ENCODE measurements around the gene CTXND2.

CTXND2 gene

GRCh38 chr1:150944856-150945255 lies 57.9 kb downstream of the CTXND2 start:
- no peak for DNase-seq (ENCODE audit: low read depth, low spot score)
- H3K4me3 ChIP-seq (ENCODE audit: low read length): no peak overlapping the region

GRCh38 chr1:150954708-150955107 lies 67.8 kb downstream of the CTXND2 start:
- no peak overlapping the region for H3K4me3 ChIP-seq (ENCODE audit: low read length)

GRCh38 chr1:150955280-150955679 lies 68.3 kb downstream of the CTXND2 start:
- DNase-seq (ENCODE audit: low read depth, low spot score): no peak
- no peak overlapping the region for H3K4me3 ChIP-seq (ENCODE audit: low read length)

More at GRCh38 chr1:150954708-150955107, 67.8 kb downstream of the CTXND2 start:
- no peak for DNase-seq (ENCODE audit: low read depth, low spot score)

- DNase-seq (ENCODE audit: low read depth, low spot score): no peak
These were observed 70.7 kb downstream of the CTXND2 start for GRCh38 chr1:150957666-150958065.

GRCh38 chr1:150960646-150961045 lies 73.7 kb downstream of the CTXND2 start:
- no peak for DNase-seq (ENCODE audit: low read depth, low spot score)
- H3K4me3 ChIP-seq (ENCODE audit: low read length): no peak overlapping the region

More at GRCh38 chr1:150957666-150958065, 70.7 kb downstream of the CTXND2 start:
- H3K4me3 ChIP-seq (ENCODE audit: low read length): no peak overlapping the region

GRCh38 chr1:150961756-150962155 lies 74.8 kb downstream of the CTXND2 start:
- no peak for DNase-seq (ENCODE audit: low read depth, low spot score)
- H3K4me3 ChIP-seq (ENCODE audit: low read length): no peak overlapping the region

Data from Jurkat, Clone E6-1 (cell line).